HEK293 (cell line): ENCODE data around the gene CLASP1.
A peak's percentile ranks its signal among the peaks of the same experiment; 100 is the strongest.

Experiments used
- CTCF ChIA-PET: fragments of 350-600 bp; formaldehyde crosslinking; extraction: SDS; loops from one replicate; lab custom pipeline; 2021; ENCODE audit warnings: antibody characterized with exemption; lab: Yijun Ruan, JAX
- POLR2A ChIA-PET: fragments of 300-600 bp; formaldehyde crosslinking; extraction: SDS; loops from one replicate; lab custom pipeline; 2020; ENCODE audit warnings: antibody characterized with exemption, inconsistent platforms; lab: Yijun Ruan, JAX
- H3K27ac ChIP-seq: fragments of 200-500 bp; sonication (Bioruptor generic); 2 replicates; pipeline ENCODE4 v1.5.1; 2014; ENCODE audit warnings: low read depth, low read length, control low read depth, inconsistent platforms; ENCODE audit errors: extremely low read depth
- H3K36me3 ChIP-seq, 2 experiments: fragments of 200-500 bp in 1 of 2; sonication (Bioruptor generic) in 1 of 2; 1 replicate in 1 of 2; 2 replicates in 1 of 2; pipeline ENCODE4 v1.5.1; 2014 to 2017; ENCODE audit warnings: inconsistent platforms in 2 of 2, low read length in 2 of 2; ENCODE audit not compliant: control insufficient read depth in 2 of 2, insufficient read depth in 1 of 2
- H3K4me1 ChIP-seq: fragments of 200-500 bp; sonication (Bioruptor generic); 2 replicates; pipeline ENCODE4 v1.5.1; 2014; ENCODE audit warnings: mild to moderate bottlenecking, low read length, inconsistent platforms; ENCODE audit not compliant: control insufficient read depth, insufficient read depth
- H3K4me3 ChIP-seq: 2 replicates; pipeline ENCODE4 v1.5.1; 2011; ENCODE audit warnings: low read depth, mild to moderate bottlenecking, control low read depth, low read length, moderate library complexity
- H3K9me3 ChIP-seq: fragments of 200-500 bp; sonication (Bioruptor generic); 2 replicates; pipeline ENCODE4 v1.5.1; 2014; ENCODE audit warnings: low read depth, low read length, inconsistent platforms; ENCODE audit not compliant: control insufficient read depth, insufficient read depth
- BCL11B ChIP-seq: fragments of 450-650 bp; formaldehyde crosslinking; IDR thresholded peaks from 2 replicates; pipeline ENCODE4 v1.5.1; 2016; ENCODE audit warnings: low read depth, missing biosample characterization, missing genetic modification characterization
- CTCF ChIP-seq: fragments of 450-650 bp; formaldehyde crosslinking; IDR thresholded peaks from 2 replicates; pipeline ENCODE4 v1.5.1; 2016; ENCODE audit warnings: missing biosample characterization, missing genetic modification characterization
- KLF1 ChIP-seq: fragments of 450-650 bp; formaldehyde crosslinking; IDR thresholded peaks from 2 replicates; pipeline ENCODE4 v1.5.1; 2016; ENCODE audit warnings: missing biosample characterization, missing genetic modification characterization
- KLF7 ChIP-seq: fragments of 450-650 bp; formaldehyde crosslinking; IDR thresholded peaks from 2 replicates; pipeline ENCODE4 v1.5.1; 2016; ENCODE audit warnings: missing biosample characterization, missing genetic modification characterization, borderline replicate concordance
- PRDM6 ChIP-seq: fragments of 450-650 bp; formaldehyde crosslinking; IDR thresholded peaks from 2 replicates; pipeline ENCODE4 v1.5.1; 2017; ENCODE audit warnings: missing biosample characterization, missing genetic modification characterization
- SCRT1 ChIP-seq: fragments of 450-650 bp; formaldehyde crosslinking; IDR thresholded peaks from 2 replicates; pipeline ENCODE4 v1.5.1; 2016; ENCODE audit warnings: missing biosample characterization, missing genetic modification characterization, borderline replicate concordance
- TRIM28 ChIP-seq: IDR thresholded peaks from 2 replicates; pipeline ENCODE4 v1.6.1; 2011; ENCODE audit warnings: low read length, control low read depth, borderline replicate concordance
- ZBTB8A ChIP-seq: fragments of 450-650 bp; formaldehyde crosslinking; IDR thresholded peaks from 2 replicates; pipeline ENCODE4 v1.5.1; 2016; ENCODE audit warnings: missing biosample characterization, missing genetic modification characterization
- ZFP37 ChIP-seq: fragments of 450-650 bp; formaldehyde crosslinking; IDR thresholded peaks from 2 replicates; pipeline ENCODE4 v1.5.1; 2016; ENCODE audit warnings: missing biosample characterization, missing genetic modification characterization
- ZNF132 ChIP-seq: fragments of 450-650 bp; formaldehyde crosslinking; IDR thresholded peaks from 2 replicates; pipeline ENCODE4 v1.5.1; 2017; ENCODE audit warnings: missing biosample characterization, missing genetic modification characterization, borderline replicate concordance
- ZNF19 ChIP-seq: fragments of 450-650 bp; formaldehyde crosslinking; IDR thresholded peaks from 2 replicates; pipeline ENCODE4; 2016; ENCODE audit warnings: missing biosample characterization, missing genetic modification characterization, low read depth
- ZNF221 ChIP-seq: fragments of 450-650 bp; formaldehyde crosslinking; IDR thresholded peaks from 2 replicates; pipeline ENCODE4 v1.5.1; 2017; ENCODE audit warnings: missing biosample characterization, missing genetic modification characterization, borderline replicate concordance
- ZNF521 ChIP-seq: fragments of 450-650 bp; formaldehyde crosslinking; IDR thresholded peaks from 2 replicates; pipeline ENCODE4 v1.5.1; 2017; ENCODE audit warnings: missing biosample characterization, mild to moderate bottlenecking, missing genetic modification characterization
- ZNF544 ChIP-seq: fragments of 450-650 bp; formaldehyde crosslinking; IDR thresholded peaks from 2 replicates; pipeline ENCODE4 v1.5.0; 2017; ENCODE audit warnings: missing biosample characterization, missing genetic modification characterization
- ZNF571 ChIP-seq: fragments of 450-650 bp; formaldehyde crosslinking; IDR thresholded peaks from 2 replicates; pipeline ENCODE4 v1.5.0; 2017; ENCODE audit warnings: missing biosample characterization, missing genetic modification characterization
- ZNF610 ChIP-seq: fragments of 450-650 bp; formaldehyde crosslinking; IDR thresholded peaks from 2 replicates; pipeline ENCODE4 v1.5.1; 2016; ENCODE audit warnings: missing biosample characterization, missing genetic modification characterization, borderline replicate concordance
- ZNF654 ChIP-seq: fragments of 450-650 bp; formaldehyde crosslinking; IDR thresholded peaks from 2 replicates; pipeline ENCODE4 v1.5.1; 2016; ENCODE audit warnings: low read depth, missing biosample characterization, missing genetic modification characterization
- ZNF660 ChIP-seq: fragments of 450-650 bp; IDR thresholded peaks from 2 replicates; pipeline ENCODE4 v1.5.1; 2018; ENCODE audit warnings: missing biosample characterization, mild to moderate bottlenecking, missing genetic modification characterization
- ZNF777 ChIP-seq: fragments of 450-650 bp; formaldehyde crosslinking; IDR thresholded peaks from 2 replicates; pipeline ENCODE4 v1.5.1; 2017; ENCODE audit warnings: missing biosample characterization, missing genetic modification characterization, borderline replicate concordance
- ZSCAN23 ChIP-seq: fragments of 450-650 bp; formaldehyde crosslinking; IDR thresholded peaks from 2 replicates; pipeline ENCODE4 v1.5.1; 2016; ENCODE audit warnings: missing biosample characterization, missing genetic modification characterization

The CLASP1 gene

GRCh38 chr2:121359170-121359569 lies 290.1 kb downstream of the CLASP1 start:
- ChIA-PET POLR2A (no interaction called here), CTCF (interaction anchor here (1.3 to 6.9 kb wide), 4 partner anchors 230 to 282 kb away, joined by 4 to 128 read pairs (median 14); no protein-coding TSS in a partner anchor)
- no peak overlapping the region for H3K27ac ChIP-seq
- TF ChIP-seq ZSCAN23 (no peak), TRIM28 (no peak), ZNF19 (tag by site-specific recombination) (no peak), ZBTB8A (tag by site-specific recombination) (no peak), SCRT1 (tag by site-specific recombination) (no peak), ZNF660 (tag by site-specific recombination) (no peak), ZNF521 (tag by site-specific recombination) (no peak)
- no peaks in the 10 kb centered on the region for H3K9me3 ChIP-seq
- peaks cover 4 to 72% of the 10 kb centered on the region in 2 experiments; a peak in 2 of 3 replicates for H3K36me3 ChIP-seq
- H3K4me3 ChIP-seq: no peak overlapping the region
- peaks cover 3% of the 10 kb centered on the region; the same call in 1 of the 2 replicates for H3K4me1 ChIP-seq

- no peaks in the 10 kb centered on the region for H3K9me3 ChIP-seq
- TF ChIP-seq ZNF571 (tag by site-specific recombination) (no peak), PRDM6 (tag by site-specific recombination) (no peak)
- TF ChIP-seq, all 188 proteins: peak for 0
- POLR2A ChIA-PET: no interaction called here
- CTCF ChIA-PET: interaction anchor here (0.8 to 7.3 kb wide), 9 partner anchors 10 to 273 kb away, joined by 3 to 128 read pairs (median 9); no protein-coding TSS in a partner anchor
- H3K36me3 ChIP-seq: peaks cover 5 to 73% of the 10 kb centered on the region in 2 experiments; a peak in 2 of 3 replicates
- H3K27ac ChIP-seq: no peak overlapping the region
- H3K4me3 ChIP-seq: no peak overlapping the region
- peaks cover 3% of the 10 kb centered on the region; the same call in 1 of the 2 replicates for H3K4me1 ChIP-seq
Observed at GRCh38 chr2:121358291-121358690, 291.0 kb downstream of the CLASP1 start.

GRCh38 chr2:121356058-121356640 lies 293.1 kb downstream of the CLASP1 start:
- POLR2A ChIA-PET: interaction anchor here (0.9 to 1.2 kb wide), 2 partner anchors 261 to 281 kb away, joined by 3 to 7 read pairs; no protein-coding TSS in a partner anchor
- CTCF ChIA-PET: interaction anchor here (0.6 to 7.3 kb wide), 42 partner anchors 10 to 925 kb away, joined by 3 to 128 read pairs (median 4); no protein-coding TSS in a partner anchor
- peaks cover 5 to 73% of the 10 kb centered on the region in 2 experiments for H3K36me3 ChIP-seq

More at GRCh38 chr2:121356058-121356640, 293.1 kb downstream of the CLASP1 start:
- no peak overlapping the region for H3K4me3 ChIP-seq
- no peak overlapping the region for H3K27ac ChIP-seq
- peaks cover 3% of the 10 kb centered on the region; the same call in 1 of the 2 replicates for H3K4me1 ChIP-seq
- H3K9me3 ChIP-seq: no peaks in the 10 kb centered on the region
- no peak for TF ChIP-seq ZNF521 (tag by site-specific recombination)
- no peak for TF ChIP-seq ZNF221 (tag by site-specific recombination)
- no peak for TF ChIP-seq ZNF544 (tag by site-specific recombination)
- TF ChIP-seq ZNF132 (tag by site-specific recombination): no peak
- no peak for TF ChIP-seq ZFP37 (tag by site-specific recombination)
- TF ChIP-seq KLF7 (tag by site-specific recombination): no peak
- TF ChIP-seq KLF1 (tag by site-specific recombination): no peak
- TF ChIP-seq ZNF654 (tag by site-specific recombination): peak; percentile 65
- no peak for TF ChIP-seq ZNF777 (tag by site-specific recombination)
- no peak for TF ChIP-seq ZNF610
- TF ChIP-seq CTCF (tag by site-specific recombination): peak; percentile 44
- TF ChIP-seq BCL11B (tag by site-specific recombination): no peak
- TF ChIP-seq, all 188 proteins: peak for 2
